Neural progenitor cell (in vitro differentiated cells): Measurements from ENCODE around the gene NKX2-2. TPM values are rescaled to one million over a fixed set of nuclear protein-coding genes. Genes with fewer than 3 reads are reported as not detected.

Experiments
- DNase-seq: peaks from one replicate; pipeline ENCODE4 v3.0.0-alpha.2; 2016; ENCODE audit warnings: low spot score
- H2AFZ ChIP-seq: fragments of 200-600 bp; sonication (generic); replicated peaks from 2 replicates; pipeline ENCODE4 v1.6.1; 2016; ENCODE audit warnings: antibody characterized with exemption
- H3F3A ChIP-seq: fragments of 200-600 bp; sonication (generic); 2 replicates; pipeline ENCODE4 v1.6.1; 2016; ENCODE audit warnings: antibody characterized with exemption, low read depth
- H3K27ac ChIP-seq: fragments of 200-600 bp; sonication (generic); 2 replicates; pipeline ENCODE4 v1.5.1; 2016; ENCODE audit warnings: mild to moderate bottlenecking
- H3K27me3 ChIP-seq: fragments of 200-600 bp; sonication (generic); 2 replicates; pipeline ENCODE4 v1.6.1; 2016; ENCODE audit warnings: mild to moderate bottlenecking, moderate library complexity
- H3K36me3 ChIP-seq: fragments of 200-600 bp; sonication (generic); 2 replicates; pipeline ENCODE4 v1.5.1; 2016
- H3K4me1 ChIP-seq: fragments of 200-600 bp; sonication (generic); 2 replicates; pipeline ENCODE4 v1.6.1; 2016; ENCODE audit warnings: mixed run types
- H3K4me2 ChIP-seq: fragments of 200-600 bp; sonication (generic); 2 replicates; pipeline ENCODE4 v1.6.1; 2016
- H3K4me3 ChIP-seq: fragments of 200-600 bp; sonication (generic); 2 replicates; pipeline ENCODE4 v1.5.1; 2016
- H3K79me2 ChIP-seq: fragments of 200-600 bp; sonication (generic); 2 replicates; pipeline ENCODE4 v1.6.1; 2016; ENCODE audit warnings: low read depth
- H3K9ac ChIP-seq: fragments of 200-600 bp; sonication (generic); 2 replicates; pipeline ENCODE4 v1.6.1; 2016
- H3K9me3 ChIP-seq: fragments of 200-600 bp; sonication (generic); 2 replicates; pipeline ENCODE4 v1.5.1; 2016; ENCODE audit warnings: low read depth
- H4K20me1 ChIP-seq: fragments of 200-600 bp; sonication (generic); 2 replicates; pipeline ENCODE4 v1.6.1; 2016; ENCODE audit warnings: low read depth
- H3K27ac Mint-ChIP-seq: 3 replicates; pipeline ENCODE4 v1.8.0; 2021; ENCODE audit warnings: mixed read lengths
- H3K27me3 Mint-ChIP-seq: 2 replicates; pipeline ENCODE4 v1.8.0; 2022; ENCODE audit warnings: low read depth, mild to moderate bottlenecking, inconsistent platforms, moderate library complexity, mixed read lengths; ENCODE audit not compliant: insufficient read depth
- H3K36me3 Mint-ChIP-seq: 3 replicates; pipeline ENCODE4 v1.8.0; 2021; ENCODE audit warnings: mixed read lengths
- H3K4me1 Mint-ChIP-seq: 3 replicates; pipeline ENCODE4 v1.8.0; 2021; ENCODE audit warnings: mixed read lengths
- H3K4me3 Mint-ChIP-seq: 3 replicates; pipeline ENCODE4 v1.8.0; 2021; ENCODE audit warnings: mild to moderate bottlenecking, moderate library complexity, mixed read lengths
- H3K9me3 Mint-ChIP-seq: 3 replicates; pipeline ENCODE4 v1.8.0; 2020; ENCODE audit warnings: mixed read lengths
- EZH2 ChIP-seq: fragments of 200-600 bp; sonication (generic); IDR thresholded peaks from 2 replicates; pipeline ENCODE4 v1.6.1; 2017; ENCODE audit warnings: antibody characterized with exemption, mild to moderate bottlenecking, moderate library complexity
- EZH2phosphoT487 ChIP-seq: fragments of 200-600 bp; sonication (generic); IDR thresholded peaks from 2 replicates; pipeline ENCODE4 v1.6.1; 2017; ENCODE audit warnings: antibody characterized with exemption
- total RNA-seq: library from RNA; depleted of rRNA; stranded (reverse); fragments of >200 nt; gene quantifications from 2 replicates; pipeline ENCODE4 v1.2.3, GENCODE V29; 2015; ENCODE audit warnings: low replicate concordance
- TF ChIP-seq, protein P1 (sequence below): fragments of 200-600 bp; sonication (generic); IDR thresholded peaks from 2 replicates; pipeline ENCODE4 v1.5.1; 2017; ENCODE audit warnings: antibody characterized with exemption, mild to moderate bottlenecking

Gene NKX2-2
- total RNA-seq, 1 donor from 2014 or later: not detected

DNA sequence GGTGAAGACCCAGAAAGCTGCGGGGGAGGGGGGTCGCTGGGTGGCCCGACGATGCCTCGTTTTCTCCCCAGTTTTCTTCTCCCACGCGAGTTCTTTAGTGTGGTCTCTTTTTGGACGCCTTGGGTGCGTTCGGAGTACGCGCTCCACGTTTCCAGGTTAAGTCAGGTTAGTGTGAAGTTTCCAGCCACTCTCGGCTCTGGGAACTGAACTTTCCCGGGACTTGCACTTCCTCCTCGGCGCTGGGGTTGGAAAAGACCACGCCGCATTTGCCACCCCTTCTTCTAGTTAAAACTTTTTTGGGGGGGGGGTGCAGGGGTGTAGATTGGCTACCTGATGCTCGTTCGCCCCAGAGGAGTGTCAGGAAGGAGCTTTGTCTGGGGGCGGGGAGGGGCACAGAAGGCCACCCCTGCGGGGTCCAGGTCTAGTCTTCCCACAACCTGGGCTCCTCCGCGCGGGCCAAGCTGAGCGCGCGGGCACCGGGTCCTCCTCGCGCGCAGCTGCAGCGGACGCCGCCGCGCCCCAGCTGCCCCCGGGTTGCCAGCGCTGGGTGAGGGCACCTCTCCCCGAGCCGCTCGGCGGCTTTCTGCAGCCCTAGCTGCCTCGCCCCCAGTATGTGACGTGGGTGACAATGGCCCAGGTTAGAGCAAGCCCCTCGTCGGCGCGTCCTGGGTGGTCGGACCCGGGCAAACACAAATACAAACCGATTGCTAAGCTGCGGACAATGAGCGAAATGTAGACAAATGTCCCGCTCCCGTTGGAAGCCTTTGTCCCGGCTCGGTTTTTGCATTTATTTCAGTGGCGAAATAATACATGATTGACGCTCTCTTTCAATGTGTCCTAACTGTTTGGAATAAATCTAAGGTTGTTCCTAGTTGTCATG is 1.7 kb upstream of the NKX2-2 start:
- H3K27ac ChIP-seq: no peak overlapping the region
- DNase-seq: peak; percentile 84
- peak overlapping the region; percentile 35 for H3K4me3 ChIP-seq
- peaks cover 56% of the 10 kb centered on the region for H3K4me1 ChIP-seq
- Mint-ChIP-seq H3K4me1 (peaks cover 27% of the 10 kb centered on the region), H3K36me3 (no peaks in the 10 kb centered on the region), H3K4me3 (no peak overlapping the region), H3K27ac (no peak overlapping the region), H3K9me3 (peaks cover 3% of the 10 kb centered on the region), H3K27me3 (peaks cover 84% of the 10 kb centered on the region)
- no peaks in the 10 kb centered on the region for H3K79me2 ChIP-seq
- TF ChIP-seq, protein P1, sequence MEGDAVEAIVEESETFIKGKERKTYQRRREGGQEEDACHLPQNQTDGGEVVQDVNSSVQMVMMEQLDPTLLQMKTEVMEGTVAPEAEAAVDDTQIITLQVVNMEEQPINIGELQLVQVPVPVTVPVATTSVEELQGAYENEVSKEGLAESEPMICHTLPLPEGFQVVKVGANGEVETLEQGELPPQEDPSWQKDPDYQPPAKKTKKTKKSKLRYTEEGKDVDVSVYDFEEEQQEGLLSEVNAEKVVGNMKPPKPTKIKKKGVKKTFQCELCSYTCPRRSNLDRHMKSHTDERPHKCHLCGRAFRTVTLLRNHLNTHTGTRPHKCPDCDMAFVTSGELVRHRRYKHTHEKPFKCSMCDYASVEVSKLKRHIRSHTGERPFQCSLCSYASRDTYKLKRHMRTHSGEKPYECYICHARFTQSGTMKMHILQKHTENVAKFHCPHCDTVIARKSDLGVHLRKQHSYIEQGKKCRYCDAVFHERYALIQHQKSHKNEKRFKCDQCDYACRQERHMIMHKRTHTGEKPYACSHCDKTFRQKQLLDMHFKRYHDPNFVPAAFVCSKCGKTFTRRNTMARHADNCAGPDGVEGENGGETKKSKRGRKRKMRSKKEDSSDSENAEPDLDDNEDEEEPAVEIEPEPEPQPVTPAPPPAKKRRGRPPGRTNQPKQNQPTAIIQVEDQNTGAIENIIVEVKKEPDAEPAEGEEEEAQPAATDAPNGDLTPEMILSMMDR: no peak
- peak; percentile 46 for TF ChIP-seq EZH2phosphoT487
- TF ChIP-seq EZH2: peak; percentile 72
- peak overlapping the region; percentile 82 for H3K4me2 ChIP-seq
- no peaks in the 10 kb centered on the region for H3K36me3 ChIP-seq
- peaks cover 100% of the 10 kb centered on the region for H4K20me1 ChIP-seq
- H3F3A ChIP-seq: peaks cover 53% of the 10 kb centered on the region
- no peak overlapping the region for H2AFZ ChIP-seq
- H3K27me3 ChIP-seq: peaks cover 100% of the 10 kb centered on the region
- H3K9me3 ChIP-seq: no peaks in the 10 kb centered on the region
- H3K9ac ChIP-seq: no peak overlapping the region

- no peaks in the 10 kb centered on the region for H3K36me3 Mint-ChIP-seq
- H3K9me3 Mint-ChIP-seq: peaks cover 2% of the 10 kb centered on the region
- Histone ChIP-seq H3F3A (peaks cover 56% of the 10 kb centered on the region), H3K27me3 (peaks cover 100% of the 10 kb centered on the region), H3K9me3 (no peaks in the 10 kb centered on the region), H3K4me2 (peak overlapping the region; percentile 82), H4K20me1 (peaks cover 100% of the 10 kb centered on the region), H3K9ac (no peak overlapping the region), H3K4me1 (peaks cover 57% of the 10 kb centered on the region), H3K4me3 (peak overlapping the region; percentile 35), H3K27ac (no peak overlapping the region), H2AFZ (no peak overlapping the region), H3K36me3 (no peaks in the 10 kb centered on the region), H3K79me2 (no peaks in the 10 kb centered on the region)
- TF ChIP-seq, protein P1: no peak
- TF ChIP-seq EZH2 (no peak), EZH2phosphoT487 (no peak)
- H3K27me3 Mint-ChIP-seq: peaks cover 84% of the 10 kb centered on the region
- peaks cover 30% of the 10 kb centered on the region for H3K4me1 Mint-ChIP-seq
- no peak overlapping the region for H3K27ac Mint-ChIP-seq
- H3K4me3 Mint-ChIP-seq: peak overlapping the region; percentile 70
- peak; percentile 69 for DNase-seq
Measured at GRCh38 chr20:21514553-21515251, 838 bp upstream of the NKX2-2 start.

DNA sequence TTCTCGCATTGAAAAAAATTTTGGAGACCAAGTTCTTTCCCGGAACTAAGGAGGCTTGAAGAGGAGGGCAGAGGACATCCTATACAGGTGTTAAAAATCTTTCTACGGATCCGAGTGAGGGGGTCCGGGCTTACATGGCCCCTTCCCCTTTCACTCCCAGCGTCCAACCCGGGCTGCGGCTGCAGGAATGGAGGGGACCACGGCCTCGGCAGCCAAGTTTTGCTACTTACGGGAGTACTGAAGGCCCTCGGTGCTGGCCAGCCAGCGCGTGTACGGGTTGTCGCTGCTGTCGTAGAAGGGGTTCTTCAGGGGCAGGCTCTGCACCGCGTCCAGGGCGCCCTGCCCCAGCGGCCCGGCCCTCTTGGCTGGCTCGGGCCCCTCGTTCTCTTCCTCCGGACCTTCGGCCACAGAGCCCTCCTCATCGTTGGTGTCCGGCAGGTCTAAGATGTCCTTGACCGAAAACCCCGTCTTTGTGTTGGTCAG is 642 bp downstream of the NKX2-2 start:
- Histone ChIP-seq H3K36me3 (no peaks in the 10 kb centered on the region), H3K4me1 (peaks cover 68% of the 10 kb centered on the region), H3F3A (peaks cover 55% of the 10 kb centered on the region), H3K27me3 (peaks cover 100% of the 10 kb centered on the region), H3K9ac (no peak overlapping the region), H3K4me2 (peak overlapping the region; percentile 82), H3K79me2 (no peaks in the 10 kb centered on the region), H3K9me3 (no peaks in the 10 kb centered on the region), H4K20me1 (peaks cover 100% of the 10 kb centered on the region), H3K27ac (no peak overlapping the region), H2AFZ (no peak overlapping the region), H3K4me3 (no peak overlapping the region)
- Mint-ChIP-seq H3K36me3 (no peaks in the 10 kb centered on the region), H3K27ac (no peak overlapping the region), H3K4me1 (peaks cover 33% of the 10 kb centered on the region), H3K4me3 (no peak overlapping the region), H3K27me3 (peaks cover 79% of the 10 kb centered on the region), H3K9me3 (no peaks in the 10 kb centered on the region)
- DNase-seq: peak; percentile 58
- TF ChIP-seq EZH2 (peak; percentile 87), EZH2phosphoT487 (peak; percentile 48)
- TF ChIP-seq, protein P1: no peak
